Fibroblast of villous mesenchyme (primary cell): ENCODE data around the gene KNTC1. TPM values are rescaled to one million over a fixed set of nuclear protein-coding genes. Genes with fewer than 3 reads are reported as not detected.

Experiments
- DNase-seq: peaks from one replicate; pipeline ENCODE4 v3.0.0-alpha.2; 2010; ENCODE audit warnings: low read depth
- H3K4me3 ChIP-seq: 2 replicates; pipeline ENCODE4 v1.5.1; 2011; ENCODE audit warnings: low read depth, mild to moderate bottlenecking, low read length
- CTCF ChIP-seq: IDR thresholded peaks from 2 replicates; pipeline ENCODE4 v1.5.1; 2012; ENCODE audit warnings: low read depth, mild to moderate bottlenecking, low read length; ENCODE audit not compliant: insufficient read depth
- small RNA-seq: library from RNA; depleted of rRNA; stranded (forward); fragments of <200 nt; gene quantifications from one replicate; pipeline ENCODE3, GENCODE V24; 2012
- total RNA-seq: library from RNA; depleted of rRNA; stranded (reverse); fragments of >200 nt; gene quantifications from 2 replicates; pipeline ENCODE4 v1.2.3, GENCODE V29; 2012

The KNTC1 gene
- total RNA-seq, 1 donor, result 28.5 TPM

- no peak for TF ChIP-seq CTCF
- no peak overlapping the region for H3K4me3 ChIP-seq
- DNase-seq, result no peak
These were observed 138.3 kb downstream of the KNTC1 start for GRCh38 chr12:122665349-122665748.

GRCh38 chr12:122665759-122666158 is 138.7 kb downstream of the KNTC1 start:
- DNase-seq, result no peak
- H3K4me3 ChIP-seq, result no peak overlapping the region
- TF ChIP-seq CTCF, result no peak

DNA sequence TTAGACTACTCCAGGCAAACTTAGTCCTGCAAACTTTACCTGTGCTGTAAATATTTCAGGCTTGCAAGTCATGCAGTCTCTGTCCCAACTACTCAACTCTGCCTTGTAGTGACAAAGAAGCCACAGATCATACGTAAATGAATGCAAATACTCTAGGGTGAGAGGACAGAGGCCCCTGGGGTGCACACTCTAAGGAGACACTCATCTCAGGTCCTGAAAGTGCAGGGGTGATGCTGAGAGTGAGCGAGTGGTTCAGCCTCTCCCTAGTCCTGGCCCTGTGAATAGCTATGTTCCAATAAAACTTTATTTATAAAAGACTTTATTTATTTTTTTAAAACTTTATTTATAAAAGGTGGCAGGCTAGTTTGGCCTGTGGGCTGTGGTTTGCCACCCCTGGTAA is 141.2 kb downstream of the KNTC1 start:
- TF ChIP-seq CTCF, result no peak
- no peak for DNase-seq
- no peak overlapping the region for H3K4me3 ChIP-seq

DNA sequence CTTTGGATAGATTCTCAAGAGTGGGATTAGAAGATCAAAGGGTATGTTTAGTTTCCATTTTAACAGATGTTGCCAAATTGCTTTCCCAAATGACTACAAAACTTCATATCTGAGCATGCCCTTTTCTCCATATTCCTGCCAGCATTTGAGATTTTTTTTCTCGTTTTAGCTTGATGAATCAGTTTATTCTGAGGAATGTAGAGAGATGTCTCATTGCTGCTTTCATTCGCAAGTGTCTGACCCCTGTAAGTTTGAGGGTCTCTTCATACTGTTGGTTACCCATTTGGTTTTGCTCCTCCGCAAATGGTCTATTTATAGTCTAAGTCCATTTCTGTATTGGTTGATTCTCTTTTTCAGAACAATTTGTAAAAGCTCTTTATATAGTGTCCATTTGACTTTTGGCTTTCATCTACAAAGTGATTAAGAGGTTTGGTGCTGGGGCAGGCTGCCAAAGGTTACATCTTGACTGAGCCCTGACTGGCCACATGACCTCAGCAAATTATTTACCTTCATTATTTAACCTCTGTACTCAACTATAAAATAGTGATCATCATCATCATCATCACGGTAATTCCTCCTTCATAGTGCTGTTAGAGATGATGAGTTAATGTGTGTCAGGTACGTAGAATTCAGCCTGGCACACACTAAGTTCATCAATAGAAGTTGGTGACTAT is 142.5 kb downstream of the KNTC1 start:
- DNase-seq, result peak; percentile 70
- no peak overlapping the region for H3K4me3 ChIP-seq
- no peak for TF ChIP-seq CTCF

- no peak for DNase-seq
- no peak overlapping the region for H3K4me3 ChIP-seq
- no peak for TF ChIP-seq CTCF
These were observed 145.5 kb downstream of the KNTC1 start for GRCh38 chr12:122672515-122672914.

Small RNA genes within 50 kb of the gene (small RNA-seq; reads per million reads assigned to genes)
- not detected for gene AC026333.1
- gene RF00411, result not detected

Other genes with a start within 250 kb of the KNTC1 start
- gene CLIP1, start 104.6 kb upstream of the KNTC1 start, total RNA-seq, result 66.9 and 79.6 TPM in 2 replicates
- gene ZCCHC8, start 26.3 kb upstream of the KNTC1 start, total RNA-seq, result 18.0 and 22.5 TPM in 2 replicates
- 34.5 and 41.9 TPM in 2 replicates for gene RSRC2, start 313 bp upstream of the KNTC1 start, total RNA-seq
- gene HCAR2, start 176.1 kb downstream of the KNTC1 start, total RNA-seq, result under 0.01 TPM in 1 of 2 replicates, not detected in the other
- not detected in 2 replicates for gene HCAR3, start 189.6 kb downstream of the KNTC1 start, total RNA-seq
- gene HCAR1, start 203.6 kb downstream of the KNTC1 start, total RNA-seq, result 0.43 and 0.97 TPM in 2 replicates
- gene DENR, start 225.6 kb downstream of the KNTC1 start, total RNA-seq, result 40.3 and 46.6 TPM in 2 replicates
- 0.32 and 0.86 TPM in 2 replicates for gene CCDC62, start 247.3 kb downstream of the KNTC1 start, total RNA-seq